GM19463 (cell line): ENCODE measurements around the gene ORC5.
"Not testable (repeated sequence)": the region's sequence is repeated elsewhere in the genome, so short reads cannot be mapped to it uniquely, and the experiment has no call there.

Experiments
- ATAC-seq: cut with Tn5 transposase; IDR thresholded peaks from one replicate; pipeline ENCODE4 v1.9.1; 2021; ENCODE audit warnings: mild to moderate bottlenecking, moderate library complexity; ENCODE audit not compliant: unreplicated experiment

ORC5 gene

GRCh38 chr7:104196161-104196560 is 11.7 kb downstream of the ORC5 start:
- ATAC-seq: no peak

GRCh38 chr7:104192434-104192833 is 15.4 kb downstream of the ORC5 start:
- ATAC-seq: no peak

GRCh38 chr7:104185346-104185745 is 22.5 kb downstream of the ORC5 start:
- no peak for ATAC-seq

- no peak for ATAC-seq
Measured at GRCh38 chr7:104179178-104179577, 28.6 kb downstream of the ORC5 start.

GRCh38 chr7:104177565-104178083 is 30.2 kb downstream of the ORC5 start:
- not testable (repeated sequence) for ATAC-seq

- no peak for ATAC-seq
Measured at GRCh38 chr7:104176332-104176731, 31.5 kb downstream of the ORC5 start.

GRCh38 chr7:104175361-104175984 is 32.3 kb downstream of the ORC5 start:
- no peak for ATAC-seq

- ATAC-seq: no peak
Measured at GRCh38 chr7:104174798-104175197, 33.0 kb downstream of the ORC5 start.

- ATAC-seq: no peak
Measured at GRCh38 chr7:104162081-104162480, 45.7 kb downstream of the ORC5 start.

GRCh38 chr7:104161244-104161643 is 46.6 kb downstream of the ORC5 start:
- ATAC-seq: no peak

GRCh38 chr7:104160375-104160774 is 47.4 kb downstream of the ORC5 start:
- ATAC-seq: no peak

GRCh38 chr7:104156842-104157277 is 51.0 kb downstream of the ORC5 start:
- ATAC-seq: no peak

GRCh38 chr7:104153287-104153686 is 54.5 kb downstream of the ORC5 start:
- no peak for ATAC-seq

GRCh38 chr7:104152468-104152867 is 55.3 kb downstream of the ORC5 start:
- ATAC-seq: no peak

- no peak for ATAC-seq
Measured at GRCh38 chr7:104150470-104150869, 57.3 kb downstream of the ORC5 start.

- ATAC-seq: no peak
Measured at GRCh38 chr7:104149822-104150221, 58.0 kb downstream of the ORC5 start.

- no peak for ATAC-seq
Measured at GRCh38 chr7:104142147-104142546, 65.7 kb downstream of the ORC5 start.

GRCh38 chr7:104137971-104138370 is 69.8 kb downstream of the ORC5 start:
- no peak for ATAC-seq

- no peak for ATAC-seq
Measured at GRCh38 chr7:104137511-104137910, 70.3 kb downstream of the ORC5 start.

- no peak for ATAC-seq
Measured at GRCh38 chr7:104136981-104137380, 70.8 kb downstream of the ORC5 start.

GRCh38 chr7:104136561-104136960 is 71.3 kb downstream of the ORC5 start:
- ATAC-seq: no peak

- ATAC-seq: no peak
Measured at GRCh38 chr7:104135760-104136558, 71.9 kb downstream of the ORC5 start.
